Right hindlimb (tissue), 1 donor: ENCODE results near the gene PLD5.
"Not testable (repeated sequence)": the region's sequence is repeated elsewhere in the genome, so short reads cannot be mapped to it uniquely, and the experiment has no call there.

Source experiments
- DNase-seq: peaks from one replicate; pipeline ENCODE4 v3.0.0-alpha.2; 2018

The PLD5 gene

DNA sequence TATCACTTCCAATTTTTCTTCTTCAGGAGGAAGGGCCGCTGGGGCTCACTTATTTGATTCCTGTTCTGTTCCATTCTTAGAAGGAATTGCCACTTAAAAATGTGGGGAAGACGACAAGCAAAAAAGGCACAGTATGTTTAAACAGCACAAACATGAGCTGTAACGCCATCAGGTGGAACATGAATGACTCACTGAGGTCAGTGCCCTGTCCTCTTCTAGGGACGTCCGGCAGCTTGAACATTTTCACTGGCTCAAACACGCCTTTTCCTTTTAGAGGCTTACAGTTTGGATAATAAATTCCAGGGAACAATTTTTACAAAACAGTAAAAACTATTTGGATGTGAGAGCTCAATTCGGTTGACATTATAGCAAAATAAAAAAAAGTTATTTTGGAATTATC lies 260.1 kb downstream of the PLD5 start:
- DNase-seq = not testable (repeated sequence)

DNA sequence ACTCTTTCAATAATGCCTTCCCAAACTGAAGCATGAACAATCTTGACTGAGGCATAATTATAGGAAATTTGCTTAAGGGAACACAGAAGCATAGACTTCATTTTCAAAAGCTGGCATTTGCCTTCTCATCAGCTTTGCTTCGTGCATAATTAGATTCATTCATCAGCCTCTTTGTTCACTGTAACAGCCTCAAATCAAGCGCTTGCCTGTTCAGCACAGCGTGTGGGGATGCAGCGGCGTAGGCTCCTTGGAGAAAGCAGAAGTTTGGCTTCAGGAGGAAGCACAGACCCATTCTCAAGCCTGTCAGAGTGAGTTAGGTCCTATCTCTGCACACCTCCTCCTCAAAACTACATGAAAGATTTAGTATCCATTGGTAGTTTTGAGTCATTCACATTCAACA lies 279.2 kb downstream of the PLD5 start:
- DNase-seq = no peak

DNA sequence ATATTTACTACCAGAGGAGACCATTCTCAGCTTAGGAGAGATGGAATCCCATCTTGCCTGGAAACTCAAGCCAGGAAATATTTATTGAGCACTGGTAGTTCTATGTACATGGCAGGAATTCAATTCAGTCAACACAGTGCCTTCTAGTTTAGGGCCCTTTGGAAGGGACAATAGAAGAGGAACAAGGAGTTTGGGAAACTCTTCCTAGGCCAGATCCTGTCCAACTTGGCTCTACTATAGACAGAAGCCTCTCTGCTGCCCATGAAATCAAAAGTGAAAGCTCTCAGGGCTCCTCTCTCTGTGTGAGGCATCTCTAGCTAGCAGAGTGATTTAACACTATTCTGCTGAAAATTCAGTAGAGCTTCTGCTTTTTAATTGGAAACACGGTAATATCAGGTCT lies 281.0 kb downstream of the PLD5 start:
- no peak for DNase-seq

GRCh38 chr1:242242983-242243382 lies 281.5 kb downstream of the PLD5 start:
- DNase-seq = no peak

GRCh38 chr1:242241936-242242335 lies 282.6 kb downstream of the PLD5 start:
- no peak for DNase-seq

GRCh38 chr1:242240691-242241090 lies 283.8 kb downstream of the PLD5 start:
- no peak for DNase-seq

DNA sequence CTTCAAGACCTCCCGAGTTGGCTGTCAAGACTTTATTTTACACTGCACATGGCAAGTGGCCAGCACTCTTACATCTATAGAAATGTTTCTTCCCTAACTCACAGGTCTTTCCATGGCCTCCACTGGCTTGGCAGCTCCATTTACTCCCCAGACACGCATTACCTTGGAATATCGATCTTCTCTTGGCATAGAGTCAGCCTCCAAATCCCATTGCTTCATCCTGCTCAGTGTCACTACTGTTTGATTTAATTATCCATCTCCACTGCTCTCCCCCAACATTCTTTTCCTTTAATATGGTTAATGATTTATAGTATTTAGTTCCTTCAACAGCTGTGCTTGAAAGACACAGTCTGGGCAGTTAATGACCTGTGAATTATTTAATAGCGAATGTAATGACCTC lies 284.4 kb downstream of the PLD5 start:
- no peak for DNase-seq

- DNase-seq = no peak
Observed at GRCh38 chr1:242239398-242239797, 285.1 kb downstream of the PLD5 start.

DNA sequence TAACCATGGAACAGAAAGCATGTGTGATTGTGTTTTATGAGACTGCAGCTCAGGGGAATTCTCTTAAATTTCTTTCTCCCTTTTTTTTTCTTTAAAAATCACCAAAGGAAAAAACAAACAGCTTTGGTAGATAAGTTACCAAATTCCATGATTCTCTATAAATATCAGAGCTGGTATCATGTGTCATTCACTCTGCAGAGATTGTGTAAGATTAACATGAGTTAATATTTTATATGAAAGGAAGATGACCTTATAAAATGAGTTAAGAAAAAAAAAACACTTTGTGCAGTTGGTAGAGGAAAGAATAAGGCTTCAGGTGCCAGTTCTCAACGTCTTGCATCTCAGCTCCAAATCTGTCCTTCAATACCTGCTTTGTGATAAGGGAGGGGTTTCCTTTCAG lies 287.4 kb downstream of the PLD5 start:
- DNase-seq = no peak

GRCh38 chr1:242228991-242229390 lies 295.5 kb downstream of the PLD5 start:
- no peak for DNase-seq

GRCh38 chr1:242225767-242226573 lies 298.5 kb downstream of the PLD5 start:
- no peak for DNase-seq

DNA sequence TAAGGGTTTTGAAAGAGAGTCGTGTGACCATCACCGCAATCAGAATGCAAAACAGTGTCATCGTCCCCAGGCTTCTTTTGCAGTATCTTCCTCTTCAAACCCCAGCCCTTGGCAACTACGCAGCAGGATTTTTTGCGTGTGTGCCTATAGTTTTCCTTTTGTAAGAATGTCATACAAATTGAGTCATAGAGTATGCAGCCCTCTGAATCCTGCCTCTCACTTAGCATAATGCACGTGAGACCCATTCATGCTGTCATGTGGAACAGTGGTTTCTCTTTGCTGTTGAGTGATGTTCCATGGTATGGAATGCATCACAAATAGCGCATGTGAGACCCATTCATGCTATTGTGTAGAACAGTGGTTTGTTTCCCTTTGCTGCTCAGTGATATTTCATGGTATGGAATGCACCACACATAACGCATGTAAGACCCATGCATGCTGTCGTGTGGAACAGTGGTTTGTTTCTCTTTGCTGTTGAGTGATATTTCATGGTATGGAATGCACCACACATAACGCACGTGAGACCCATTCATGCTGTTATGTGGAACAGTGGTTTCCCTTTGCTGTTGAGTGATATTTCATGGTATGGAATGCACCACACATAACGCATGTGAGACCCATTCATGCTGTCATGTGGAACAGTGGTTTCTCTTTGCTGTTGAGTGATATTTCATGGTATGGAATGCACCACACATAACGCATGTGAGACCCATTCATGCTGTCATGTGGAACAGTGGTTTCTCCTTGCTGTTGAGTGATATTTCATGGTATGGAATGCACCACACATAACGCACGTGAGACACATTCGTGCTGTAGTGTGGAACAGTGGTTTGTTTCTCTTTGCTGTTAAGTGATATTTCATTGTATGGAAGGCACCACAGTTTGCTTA lies 299.4 kb downstream of the PLD5 start:
- not testable (repeated sequence) for DNase-seq

GRCh38 chr1:242224461-242224860 lies 300.0 kb downstream of the PLD5 start:
- no peak for DNase-seq

- DNase-seq = no peak
Observed at GRCh38 chr1:242219905-242220304, 304.6 kb downstream of the PLD5 start.

GRCh38 chr1:242219298-242219901 lies 305.1 kb downstream of the PLD5 start:
- no peak for DNase-seq

- no peak for DNase-seq
Observed at GRCh38 chr1:242216368-242216767, 308.1 kb downstream of the PLD5 start.

DNA sequence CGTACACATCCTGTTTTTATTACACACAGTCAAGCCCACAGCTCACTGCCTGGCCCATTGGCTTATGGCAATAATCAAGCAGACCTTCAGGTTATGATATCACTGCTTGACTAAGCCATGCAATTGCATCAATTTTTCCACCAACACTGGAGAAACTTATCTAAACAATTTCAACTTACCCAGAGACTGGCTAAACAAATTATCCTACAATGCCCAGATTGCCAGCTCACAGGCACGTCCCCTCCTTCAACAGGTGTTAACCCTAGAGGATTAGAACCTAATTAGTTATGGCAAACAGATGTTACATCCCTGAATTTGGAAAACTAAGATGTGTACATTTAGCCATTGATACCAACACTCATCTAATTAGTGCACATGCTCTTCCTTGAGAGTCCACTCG lies 310.0 kb downstream of the PLD5 start:
- DNase-seq = not testable (repeated sequence)

GRCh38 chr1:242212961-242213360 lies 311.5 kb downstream of the PLD5 start:
- DNase-seq = not testable (repeated sequence)

DNA sequence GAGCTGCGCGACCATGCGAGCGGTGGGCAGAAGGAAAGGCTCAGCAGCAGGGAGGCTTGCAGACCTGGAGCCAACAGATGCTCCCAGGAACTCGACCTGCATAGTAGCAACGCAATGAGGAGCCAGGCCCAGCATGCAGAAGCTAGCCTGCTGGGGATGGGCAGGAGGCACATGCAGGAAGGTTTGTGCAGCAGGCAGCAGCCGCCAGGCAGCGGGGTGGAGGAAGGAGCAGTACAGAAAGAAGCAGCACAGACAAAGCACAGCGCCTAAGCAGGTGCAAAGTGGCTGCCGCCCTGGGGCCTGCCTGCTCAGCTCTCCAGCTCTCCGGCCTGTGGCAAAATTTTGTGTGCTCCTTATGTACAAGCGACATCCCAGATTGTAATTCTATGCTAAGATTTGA lies 312.1 kb downstream of the PLD5 start:
- no peak for DNase-seq

DNA sequence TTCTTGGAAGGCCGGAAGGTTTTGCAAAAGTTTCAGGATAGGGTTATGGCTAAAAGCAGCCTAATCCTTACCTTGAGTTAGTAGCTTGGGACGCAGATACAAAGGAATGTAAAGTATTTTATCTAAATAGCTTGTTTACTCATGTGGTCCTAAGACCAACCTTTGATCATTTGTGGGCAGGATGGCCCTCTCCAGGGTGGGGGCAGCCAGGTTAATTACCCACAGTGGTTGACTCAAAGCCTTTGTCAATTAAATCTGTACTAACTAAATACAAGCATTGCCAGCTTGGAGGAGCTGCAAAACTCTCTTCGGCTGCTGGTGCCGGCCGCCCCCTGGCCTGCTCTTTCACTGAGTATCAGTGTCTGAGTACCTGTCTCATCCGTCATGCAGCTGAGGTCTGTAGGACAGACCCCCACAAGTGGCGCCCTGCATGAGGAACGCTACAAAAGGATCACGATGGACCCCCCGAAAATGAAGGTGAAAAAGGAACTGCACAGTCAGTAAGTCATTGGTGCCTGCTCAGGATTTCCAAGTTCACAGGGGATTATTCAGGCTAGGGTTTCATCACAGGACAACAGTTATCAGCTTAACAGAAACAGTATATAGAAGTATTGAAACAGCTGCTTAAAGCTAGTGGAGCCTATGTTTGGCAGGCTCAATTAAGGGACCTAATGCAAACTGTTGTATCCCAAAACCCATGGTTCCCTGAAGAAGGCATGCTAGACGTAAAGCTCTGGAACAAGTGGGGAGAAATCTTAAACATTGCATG lies 313.1 kb downstream of the PLD5 start:
- no peak for DNase-seq

DNA sequence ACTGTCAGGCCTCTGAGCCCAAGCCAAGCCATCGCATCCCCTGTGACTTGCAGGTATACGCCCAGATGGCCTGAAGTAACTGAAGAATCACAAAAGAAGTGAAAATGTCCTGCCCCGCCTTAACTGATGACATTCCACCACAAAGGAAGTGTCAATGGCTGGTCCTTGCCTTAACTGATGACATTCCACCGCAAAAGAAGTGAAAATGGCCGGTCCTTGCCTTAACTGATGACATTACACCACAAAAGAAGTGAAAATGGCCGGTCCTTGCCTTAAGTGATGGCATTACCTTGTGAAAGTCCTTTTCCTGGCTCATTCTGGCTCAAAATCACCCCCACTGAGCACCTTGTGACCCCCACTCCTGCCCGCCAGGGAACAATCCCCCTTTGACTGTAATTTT lies 314.2 kb downstream of the PLD5 start:
- not testable (repeated sequence) for DNase-seq

GRCh38 chr1:242209063-242209462 lies 315.4 kb downstream of the PLD5 start:
- no peak for DNase-seq

DNA sequence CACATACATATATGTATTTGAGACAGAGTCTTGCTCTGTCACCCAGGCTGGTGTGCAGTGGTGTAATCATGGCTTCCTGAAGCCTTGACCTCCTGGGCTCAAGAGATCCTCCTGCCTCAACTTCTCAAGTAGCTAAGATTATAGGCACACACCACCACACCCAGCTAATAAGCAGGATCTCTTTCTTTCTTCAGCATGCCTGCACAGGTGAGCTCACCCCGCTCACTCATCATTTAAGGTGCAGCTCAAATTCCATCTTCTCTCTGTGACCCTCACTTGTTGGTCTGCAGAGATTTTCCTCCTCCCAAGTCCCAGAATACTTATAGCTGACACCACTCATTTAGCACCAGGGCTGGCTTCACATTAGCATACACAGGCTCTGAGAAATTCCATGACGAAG lies 316.5 kb downstream of the PLD5 start:
- no peak for DNase-seq
